Stomach smooth muscle (tissue), 2 donors: ENCODE data around the gene CELA2B.

ENCODE experiments used
- H3K27ac ChIP-seq: one replicate; pipeline ENCODE4 v1.7.0; 2013; ENCODE audit warnings: mild to moderate bottlenecking, low read length, inconsistent platforms
- H3K27me3 ChIP-seq, 2 donors: one replicate each; pipeline ENCODE4 v1.7.0; 2013; ENCODE audit warnings: low read length in 2 of 2; ENCODE audit not compliant: insufficient read depth in 2 of 2, control insufficient read depth in 1 of 2
- H3K36me3 ChIP-seq, 2 donors: one replicate each; pipeline ENCODE4 v1.7.0; 2013; ENCODE audit warnings: low read length in 2 of 2; ENCODE audit not compliant: control insufficient read depth in 2 of 2, insufficient read depth in 2 of 2
- H3K4me1 ChIP-seq: one replicate; pipeline ENCODE4 v1.7.0; 2013; ENCODE audit warnings: low read length; ENCODE audit not compliant: control insufficient read depth, insufficient read depth
- H3K4me3 ChIP-seq, 2 donors: one replicate each; pipeline ENCODE4 v1.7.0; 2013; ENCODE audit warnings: low read length in 2 of 2
- H3K9ac ChIP-seq, 2 donors: one replicate each; pipeline ENCODE4 v1.7.0; 2013; ENCODE audit warnings: low read length in 2 of 2, mild to moderate bottlenecking in 1 of 2
- H3K9me3 ChIP-seq, 2 donors: one replicate each; pipeline ENCODE4 v1.7.0; 2013; ENCODE audit warnings: low read length in 2 of 2; ENCODE audit not compliant: control insufficient read depth in 2 of 2
- donor health status: healthy.
- donor health status: Pancreatic carcinoma.

CELA2B gene

GRCh38 chr1:15531003-15531402 lies 55.1 kb downstream of the CELA2B start:
- H3K4me3 ChIP-seq = no peak overlapping the region
- H3K9me3 ChIP-seq = no peaks in the 10 kb centered on the region
- H3K27me3 ChIP-seq = no peaks in the 10 kb centered on the region
- H3K4me1 ChIP-seq = peaks cover 6% of the 10 kb centered on the region
- H3K27ac ChIP-seq = no peak overlapping the region
- peaks cover 7% of the 10 kb centered on the region in 2 donors for H3K36me3 ChIP-seq
- no peak overlapping the region for H3K9ac ChIP-seq

GRCh38 chr1:15531682-15532081 lies 55.8 kb downstream of the CELA2B start:
- H3K27me3 ChIP-seq = no peaks in the 10 kb centered on the region
- H3K9me3 ChIP-seq = no peaks in the 10 kb centered on the region
- H3K36me3 ChIP-seq = peaks cover 11 to 12% of the 10 kb centered on the region in 2 donors
- no peak overlapping the region for H3K9ac ChIP-seq
- peaks cover 3% of the 10 kb centered on the region for H3K4me1 ChIP-seq
- H3K27ac ChIP-seq = no peak overlapping the region
- no peak overlapping the region for H3K4me3 ChIP-seq

DNA sequence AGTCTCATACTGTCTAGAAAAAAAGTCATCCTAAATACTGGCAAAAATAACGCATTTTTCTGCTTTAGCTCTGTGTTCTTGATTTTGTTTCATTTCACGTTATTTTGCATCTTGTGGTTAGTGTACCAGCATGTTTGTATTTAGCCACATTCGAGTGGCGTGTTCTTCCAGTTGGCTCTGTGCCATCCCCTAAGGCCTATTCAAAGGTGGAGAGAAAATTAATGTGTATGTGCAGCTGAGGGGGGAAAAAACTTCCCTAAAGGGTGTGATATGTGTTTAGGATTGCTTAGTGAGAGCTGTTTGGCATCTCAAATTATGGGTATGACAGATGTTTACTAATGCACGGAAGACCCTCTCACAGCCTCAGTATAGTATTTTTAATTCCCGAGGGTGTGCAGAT lies 62.9 kb downstream of the CELA2B start:
- Histone ChIP-seq H3K9me3 (no peaks in the 10 kb centered on the region), H3K27ac (no peak overlapping the region), H3K27me3 (no peaks in the 10 kb centered on the region), H3K4me3 (no peak overlapping the region), H3K4me1 (no peaks in the 10 kb centered on the region), H3K36me3 (peaks cover 32 to 54% of the 10 kb centered on the region in 2 donors), H3K9ac (no peak overlapping the region)

GRCh38 chr1:15540186-15540585 lies 64.3 kb downstream of the CELA2B start:
- Histone ChIP-seq H3K9ac (no peak overlapping the region), H3K27ac (no peak overlapping the region), H3K4me3 (no peak overlapping the region), H3K9me3 (no peaks in the 10 kb centered on the region), H3K27me3 (no peaks in the 10 kb centered on the region), H3K36me3 (peaks cover 28 to 54% of the 10 kb centered on the region in 2 donors), H3K4me1 (no peaks in the 10 kb centered on the region)
